Activated CD8-positive, alpha-beta T cell treated with anti-CD3 and anti-CD28 coated beads for 36 hours (primary cell): ENCODE results near the gene SPDYE4. TPM values are rescaled to one million over a fixed set of nuclear protein-coding genes. Genes with fewer than 3 reads are reported as not detected.

ENCODE experiments used
- ATAC-seq: fragments of 200-7000 bp; cut with Tn5 transposase; one replicate; pipeline ENCODE4 v1.10.0; 2021; ENCODE audit warnings: mild to moderate bottlenecking, moderate library complexity
- CTCF ChIA-PET: fragments of 350-600 bp; sonication (Branson Sonifier 250); formaldehyde crosslinking; loops from one replicate; lab custom pipeline; 2021; ENCODE audit warnings: antibody characterized with exemption; lab: Charles Lee
- POLR2A ChIA-PET: fragments of 350-600 bp; sonication (Branson Sonifier 250); formaldehyde crosslinking; loops from one replicate; lab custom pipeline; 2021; ENCODE audit warnings: antibody characterized with exemption; lab: Charles Lee
- DNase-seq: peaks from one replicate; pipeline ENCODE4 v3.0.0-alpha.2; 2020
- H3K27ac Mint-ChIP-seq: one replicate; pipeline ENCODE4 v1.8.0; 2021; ENCODE audit warnings: mild to moderate bottlenecking, mixed read lengths
- H3K27me3 Mint-ChIP-seq: one replicate; pipeline ENCODE4 v1.8.0; 2021; ENCODE audit warnings: mixed read lengths
- H3K36me3 Mint-ChIP-seq: one replicate; pipeline ENCODE4 v1.8.0; 2021; ENCODE audit warnings: low read depth, mixed read lengths
- H3K4me1 Mint-ChIP-seq: one replicate; pipeline ENCODE4 v1.8.0; 2021; ENCODE audit warnings: low read depth, mixed read lengths
- H3K4me3 Mint-ChIP-seq: one replicate; pipeline ENCODE4 v1.8.0; 2021; ENCODE audit warnings: mild to moderate bottlenecking, moderate library complexity, mixed read lengths
- H3K9me3 Mint-ChIP-seq: one replicate; pipeline ENCODE4 v1.8.0; 2021; ENCODE audit warnings: mixed read lengths
- intact Hi-C: fragments of 100-400 bp; cut with micrococcal nuclease; formaldehyde crosslinking; loops from one replicate; pipeline ENCODE4 v1.10.0; 2022
- total RNA-seq, 2 experiments: library from RNA; stranded (reverse); gene quantifications; one replicate each; pipeline ENCODE4 v1.2.3, GENCODE V29; 2021
- TF ChIP-seq, protein P1 (sequence below): fragments of 200-600 bp; IDR thresholded peaks from one replicate; pipeline ENCODE4 v1.8.0; 2022; ENCODE audit warnings: antibody characterized with exemption, mild to moderate bottlenecking

Gene SPDYE4
- total RNA-seq, 2 experiments from 2014 or later: not detected

DNA sequence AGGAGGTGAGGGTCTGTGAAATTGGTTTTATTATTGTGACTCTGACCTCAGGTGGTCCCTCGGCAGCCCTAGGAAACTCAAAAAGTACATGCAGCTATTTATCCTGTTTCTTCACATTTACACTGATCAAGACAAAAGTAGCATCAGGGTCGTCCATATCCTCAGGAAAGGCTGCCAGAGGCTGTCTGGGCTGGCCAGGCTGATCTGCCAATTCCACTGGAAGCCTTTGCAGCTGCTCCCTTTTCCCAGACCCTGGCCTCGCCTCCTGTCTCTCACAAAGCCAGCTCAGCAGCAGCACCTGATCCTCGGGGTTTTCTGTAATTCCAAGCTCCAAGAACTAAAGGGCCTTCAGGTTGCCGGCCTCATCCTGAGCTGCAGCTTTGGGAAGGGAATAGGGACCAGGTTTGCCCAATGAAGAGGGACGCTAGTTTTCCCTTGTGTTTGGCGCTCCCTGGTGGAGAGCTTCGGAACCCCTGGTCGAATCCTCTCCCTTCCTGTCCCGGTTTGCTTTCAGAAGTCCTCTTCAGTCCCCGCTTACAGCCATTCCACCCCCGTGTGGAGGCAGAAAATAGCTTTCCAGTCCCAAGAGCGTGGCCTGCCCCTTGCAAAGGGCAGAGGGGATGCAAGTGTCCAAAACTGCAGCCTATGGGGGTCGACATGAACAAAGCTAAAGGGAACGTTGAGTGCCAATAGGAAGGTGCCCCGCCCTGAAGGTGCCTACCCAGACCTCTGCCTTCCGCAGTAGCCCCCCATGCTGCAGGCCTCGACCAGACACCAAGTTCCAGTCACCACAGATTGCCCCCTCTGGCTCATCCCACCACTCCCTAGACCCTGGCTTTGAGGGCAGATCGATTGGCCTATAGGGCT lies 27.4 kb upstream of the SPDYE4 start:
- no peaks in the 10 kb centered on the region for H3K27me3 Mint-ChIP-seq
- no peak overlapping the region for H3K27ac Mint-ChIP-seq
- H3K36me3 Mint-ChIP-seq: no peaks in the 10 kb centered on the region
- CTCF ChIA-PET: interaction anchor here (0.7 to 4.3 kb wide), 55 partner anchors 9 to 447 kb away, joined by 3 to 50 read pairs (median 4); partner anchors contain the start of genes MFSD6L, MYH10 and RPL26
- TF ChIP-seq, protein P1, sequence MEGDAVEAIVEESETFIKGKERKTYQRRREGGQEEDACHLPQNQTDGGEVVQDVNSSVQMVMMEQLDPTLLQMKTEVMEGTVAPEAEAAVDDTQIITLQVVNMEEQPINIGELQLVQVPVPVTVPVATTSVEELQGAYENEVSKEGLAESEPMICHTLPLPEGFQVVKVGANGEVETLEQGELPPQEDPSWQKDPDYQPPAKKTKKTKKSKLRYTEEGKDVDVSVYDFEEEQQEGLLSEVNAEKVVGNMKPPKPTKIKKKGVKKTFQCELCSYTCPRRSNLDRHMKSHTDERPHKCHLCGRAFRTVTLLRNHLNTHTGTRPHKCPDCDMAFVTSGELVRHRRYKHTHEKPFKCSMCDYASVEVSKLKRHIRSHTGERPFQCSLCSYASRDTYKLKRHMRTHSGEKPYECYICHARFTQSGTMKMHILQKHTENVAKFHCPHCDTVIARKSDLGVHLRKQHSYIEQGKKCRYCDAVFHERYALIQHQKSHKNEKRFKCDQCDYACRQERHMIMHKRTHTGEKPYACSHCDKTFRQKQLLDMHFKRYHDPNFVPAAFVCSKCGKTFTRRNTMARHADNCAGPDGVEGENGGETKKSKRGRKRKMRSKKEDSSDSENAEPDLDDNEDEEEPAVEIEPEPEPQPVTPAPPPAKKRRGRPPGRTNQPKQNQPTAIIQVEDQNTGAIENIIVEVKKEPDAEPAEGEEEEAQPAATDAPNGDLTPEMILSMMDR: peak; percentile 93
- H3K9me3 Mint-ChIP-seq: no peaks in the 10 kb centered on the region
- intact Hi-C loops: no loop called here
- DNase-seq: peak; percentile 77
- H3K4me1 Mint-ChIP-seq: peaks cover 5% of the 10 kb centered on the region
- no peak overlapping the region for H3K4me3 Mint-ChIP-seq
- ATAC-seq: no peak
- POLR2A ChIA-PET: no interaction called here

GRCh38 chr17:8782176-8782575 lies 23.8 kb upstream of the SPDYE4 start:
- peaks cover under 1% of the 10 kb centered on the region for H3K27me3 Mint-ChIP-seq
- peaks cover 5% of the 10 kb centered on the region for H3K4me1 Mint-ChIP-seq
- H3K27ac Mint-ChIP-seq: no peak overlapping the region
- ChIA-PET CTCF (interaction anchor here (1.0 to 1.8 kb wide), 3 partner anchors 36 to 216 kb away, joined by 3 read pairs; no protein-coding TSS in a partner anchor), POLR2A (no interaction called here)
- H3K4me3 Mint-ChIP-seq: no peak overlapping the region
- no peaks in the 10 kb centered on the region for H3K9me3 Mint-ChIP-seq
- intact Hi-C loops: no loop called here
- TF ChIP-seq, protein P1: no peak
- ATAC-seq: no peak
- DNase-seq: no peak
- H3K36me3 Mint-ChIP-seq: no peaks in the 10 kb centered on the region

- ChIA-PET POLR2A (no interaction called here), CTCF (interaction anchor here (1.0 to 1.8 kb wide), 3 partner anchors 35 to 217 kb away, joined by 3 read pairs; no protein-coding TSS in a partner anchor)
- ATAC-seq (no peak), DNase-seq (no peak)
- TF ChIP-seq, protein P1: no peak
- H3K4me1 Mint-ChIP-seq: peaks cover 5% of the 10 kb centered on the region
- peaks cover 3% of the 10 kb centered on the region for H3K27me3 Mint-ChIP-seq
- no peak overlapping the region for H3K27ac Mint-ChIP-seq
- no peaks in the 10 kb centered on the region for H3K9me3 Mint-ChIP-seq
- H3K36me3 Mint-ChIP-seq: no peaks in the 10 kb centered on the region
- H3K4me3 Mint-ChIP-seq: no peak overlapping the region
- intact Hi-C loops: no loop called here
Observed at GRCh38 chr17:8781776-8782175, 23.4 kb upstream of the SPDYE4 start.

DNA sequence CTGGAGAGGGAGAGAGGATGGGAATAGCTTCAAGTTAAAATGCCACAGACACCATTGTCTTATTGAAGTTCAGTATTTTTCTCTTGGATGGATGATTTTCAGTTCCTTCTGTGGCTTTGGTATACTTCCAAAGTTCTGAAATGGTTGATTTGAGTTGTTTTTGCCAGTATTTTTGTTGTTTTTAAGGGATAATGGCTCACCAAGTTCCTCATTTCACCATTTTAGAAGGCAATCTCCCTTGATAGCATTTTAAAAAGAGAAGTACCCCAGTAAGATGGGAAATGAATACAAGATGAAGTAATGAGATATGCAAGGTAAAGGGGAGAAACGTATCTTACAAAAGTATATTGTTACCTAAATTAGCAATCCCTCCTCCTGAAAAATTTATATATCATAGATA lies 18.5 kb upstream of the SPDYE4 start:
- no peak for DNase-seq
- Mint-ChIP-seq H3K4me3 (no peak overlapping the region), H3K4me1 (peaks cover 5% of the 10 kb centered on the region), H3K36me3 (no peaks in the 10 kb centered on the region), H3K27ac (no peak overlapping the region), H3K9me3 (peaks cover 5% of the 10 kb centered on the region), H3K27me3 (peaks cover 16% of the 10 kb centered on the region)
- TF ChIP-seq, protein P1: no peak
- intact Hi-C loops: no loop called here
- ChIA-PET CTCF (interaction anchor here (1.3 to 5.6 kb wide), 5 partner anchors 9 to 366 kb away, joined by 5 to 50 read pairs (median 6); no protein-coding TSS in a partner anchor), POLR2A (no interaction called here)
- ATAC-seq: no peak

- POLR2A ChIA-PET: no interaction called here
- DNase-seq: no peak
- no peaks in the 10 kb centered on the region for H3K36me3 Mint-ChIP-seq
- TF ChIP-seq, protein P1: no peak
- H3K27ac Mint-ChIP-seq: no peak overlapping the region
- peaks cover 5% of the 10 kb centered on the region for H3K9me3 Mint-ChIP-seq
- peaks cover 16% of the 10 kb centered on the region for H3K27me3 Mint-ChIP-seq
- no peaks in the 10 kb centered on the region for H3K4me1 Mint-ChIP-seq
- no peak for ATAC-seq
- intact Hi-C loops: no loop called here
- CTCF ChIA-PET: interaction anchor here (1.3 to 5.6 kb wide), 5 partner anchors 9 to 366 kb away, joined by 5 to 50 read pairs (median 6); no protein-coding TSS in a partner anchor
- H3K4me3 Mint-ChIP-seq: no peak overlapping the region
Observed at GRCh38 chr17:8776248-8776647, 17.9 kb upstream of the SPDYE4 start.
